Endometrial microvascular endothelial cells (primary cell): Measurements from ENCODE around the gene MAGI2. TPM values are rescaled to one million over a fixed set of nuclear protein-coding genes. Genes with fewer than 3 reads are reported as not detected.

ENCODE experiments used
- in situ Hi-C: cut with HindIII; loops from 2 replicates; pipeline ENCODE4 v1.10.0; 2017; ENCODE audit warnings: low sequenced_read_pairs, low pct_unique_long_range_greater_than_20kb; ENCODE audit errors: inconsistent ontology term
- total RNA-seq: library from RNA; depleted of rRNA; stranded (reverse); fragments of >200 nt; gene quantifications from one replicate; pipeline ENCODE4 v1.2.3, GENCODE V29; 2015; ENCODE audit errors: inconsistent ontology term

Gene MAGI2
- total RNA-seq, 1 donor from 2014 or later, result 0.46 TPM

GRCh38 chr7:79287981-79288380, 165.5 kb downstream of the MAGI2 start:
- in situ Hi-C loops, result no loop called here

- in situ Hi-C loops, result no loop called here
Observed at GRCh38 chr7:79286181-79286580, 167.3 kb downstream of the MAGI2 start.

GRCh38 chr7:79285756-79286155, 167.7 kb downstream of the MAGI2 start:
- in situ Hi-C loops, result no loop called here

- in situ Hi-C loops, result no loop called here
Observed at GRCh38 chr7:79284211-79284610, 169.3 kb downstream of the MAGI2 start.

GRCh38 chr7:79282882-79283602, 170.4 kb downstream of the MAGI2 start:
- in situ Hi-C loops, result no loop called here

GRCh38 chr7:79282070-79282694, 171.3 kb downstream of the MAGI2 start:
- in situ Hi-C loops, result no loop called here

- in situ Hi-C loops, result no loop called here
Observed at GRCh38 chr7:79281426-79281825, 172.0 kb downstream of the MAGI2 start.

GRCh38 chr7:79272938-79273337, 180.5 kb downstream of the MAGI2 start:
- in situ Hi-C loops, result no loop called here

- in situ Hi-C loops, result no loop called here
Observed at GRCh38 chr7:79272066-79272669, 181.3 kb downstream of the MAGI2 start.

- in situ Hi-C loops, result no loop called here
Observed at GRCh38 chr7:79268730-79269129, 184.7 kb downstream of the MAGI2 start.

- in situ Hi-C loops, result no loop called here
Observed at GRCh38 chr7:79258826-79259225, 194.6 kb downstream of the MAGI2 start.

GRCh38 chr7:79257959-79258358, 195.5 kb downstream of the MAGI2 start:
- in situ Hi-C loops, result no loop called here

GRCh38 chr7:79245623-79246249, 207.7 kb downstream of the MAGI2 start:
- in situ Hi-C loops, result no loop called here

GRCh38 chr7:79244482-79244881, 209.0 kb downstream of the MAGI2 start:
- in situ Hi-C loops, result no loop called here

- in situ Hi-C loops, result no loop called here
Observed at GRCh38 chr7:79241288-79242060, 212.0 kb downstream of the MAGI2 start.

GRCh38 chr7:79240413-79240812, 213.1 kb downstream of the MAGI2 start:
- in situ Hi-C loops, result no loop called here

GRCh38 chr7:79236352-79237028, 217.0 kb downstream of the MAGI2 start:
- in situ Hi-C loops, result no loop called here

- in situ Hi-C loops, result no loop called here
Observed at GRCh38 chr7:79227044-79227443, 226.4 kb downstream of the MAGI2 start.

GRCh38 chr7:79221211-79221610, 232.3 kb downstream of the MAGI2 start:
- in situ Hi-C loops, result no loop called here
